Stimulated activated naive CD8-positive, alpha-beta T cell treated with anti-CD3 and anti-CD28 coated beads, Interleukin-15, Interleukin-2, amounts not matched to agents 100 ng/mL and 50 ng/mL, for 24 hours (primary cell): ENCODE measurements around the gene NR2F1-AS1.

Source experiments
- H3K27ac Mint-ChIP-seq: one replicate; pipeline ENCODE4 v1.8.0; 2021; ENCODE audit warnings: mild to moderate bottlenecking, mixed read lengths
- H3K27me3 Mint-ChIP-seq: one replicate; pipeline ENCODE4 v1.8.0; 2021; ENCODE audit warnings: mixed read lengths
- H3K36me3 Mint-ChIP-seq: one replicate; pipeline ENCODE4 v1.8.0; 2021; ENCODE audit warnings: low read depth, mixed read lengths
- H3K4me1 Mint-ChIP-seq: one replicate; pipeline ENCODE4 v1.8.0; 2021; ENCODE audit warnings: low read depth, mixed read lengths
- H3K4me3 Mint-ChIP-seq: one replicate; pipeline ENCODE4 v1.8.0; 2021; ENCODE audit warnings: mild to moderate bottlenecking, mixed read lengths
- H3K9me3 Mint-ChIP-seq: one replicate; pipeline ENCODE4 v1.8.0; 2021; ENCODE audit warnings: mixed read lengths

NR2F1-AS1 gene

DNA sequence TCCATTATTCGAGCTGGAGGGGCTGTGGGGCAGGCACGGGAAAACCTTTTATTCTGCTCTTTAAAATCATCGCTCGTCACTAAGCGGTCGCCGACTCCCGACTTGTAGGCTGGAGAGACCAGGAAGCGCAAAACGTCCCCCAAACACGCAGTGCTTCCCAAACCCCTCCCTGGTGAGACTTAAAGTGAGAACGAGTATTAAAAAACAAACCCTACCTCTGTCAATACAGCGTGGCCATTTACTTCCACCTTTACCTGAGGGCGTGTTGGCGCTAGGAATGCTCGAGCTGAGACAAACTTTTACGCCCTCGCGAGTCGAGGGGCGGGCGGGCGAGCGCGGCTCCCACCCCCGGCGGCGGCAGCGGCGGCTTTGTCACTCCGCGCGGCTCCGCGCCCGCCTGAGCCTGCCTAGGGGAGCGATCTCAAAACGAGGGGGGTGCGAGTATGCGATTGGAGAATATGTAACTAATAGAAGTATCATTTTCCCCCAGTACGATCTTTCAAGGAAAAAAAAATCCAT lies at the start of gene NR2F1-AS1:
Gene NR2F1-AS1, minus strand, starts transcription at position 293 of the 519 bp plus-strand sequence.
- peaks cover 45% of the 10 kb centered on the region for H3K27me3 Mint-ChIP-seq
- peaks cover 20% of the 10 kb centered on the region for H3K4me1 Mint-ChIP-seq
- peak within 1 kb of the TSS; percentile 74 for H3K27ac Mint-ChIP-seq
- no peaks in the 10 kb centered on the region for H3K9me3 Mint-ChIP-seq
- H3K4me3 Mint-ChIP-seq, result peak within 1 kb of the TSS; percentile 85
- no peaks in the 10 kb centered on the region for H3K36me3 Mint-ChIP-seq

DNA sequence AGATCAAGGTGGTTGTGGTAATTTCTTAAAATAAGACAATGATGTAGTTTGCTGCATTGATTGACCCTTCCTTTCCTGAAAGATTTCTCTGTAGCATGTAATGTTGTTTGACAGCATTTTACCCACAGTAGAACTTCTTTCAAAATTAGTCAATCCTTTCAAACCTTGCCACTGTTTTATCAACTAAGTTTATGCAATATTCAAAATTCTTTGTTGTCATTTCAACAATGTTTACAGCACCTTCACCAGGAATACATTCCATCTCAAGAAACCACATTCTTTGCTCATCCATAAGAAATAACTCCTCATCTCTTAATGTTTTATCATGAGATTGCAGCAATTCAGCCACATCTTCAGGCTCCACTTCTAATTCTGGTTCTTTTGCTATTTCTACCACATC lies 45.8 kb upstream of the NR2F1-AS1 start:
- H3K9me3 Mint-ChIP-seq, result no peaks in the 10 kb centered on the region
- peaks cover 8% of the 10 kb centered on the region for H3K27me3 Mint-ChIP-seq
- no peak overlapping the region for H3K27ac Mint-ChIP-seq
- H3K36me3 Mint-ChIP-seq, result no peaks in the 10 kb centered on the region
- H3K4me3 Mint-ChIP-seq, result no peak overlapping the region
- peaks cover 9% of the 10 kb centered on the region for H3K4me1 Mint-ChIP-seq

- no peak overlapping the region for H3K27ac Mint-ChIP-seq
- no peaks in the 10 kb centered on the region for H3K9me3 Mint-ChIP-seq
- H3K27me3 Mint-ChIP-seq, result peaks cover 27% of the 10 kb centered on the region
- H3K4me3 Mint-ChIP-seq, result peak overlapping the region; percentile 15
- peaks cover 24% of the 10 kb centered on the region for H3K4me1 Mint-ChIP-seq
- peaks cover 8% of the 10 kb centered on the region for H3K36me3 Mint-ChIP-seq
These were observed 42.1 kb upstream of the NR2F1-AS1 start for GRCh38 chr5:93623153-93623552.

DNA sequence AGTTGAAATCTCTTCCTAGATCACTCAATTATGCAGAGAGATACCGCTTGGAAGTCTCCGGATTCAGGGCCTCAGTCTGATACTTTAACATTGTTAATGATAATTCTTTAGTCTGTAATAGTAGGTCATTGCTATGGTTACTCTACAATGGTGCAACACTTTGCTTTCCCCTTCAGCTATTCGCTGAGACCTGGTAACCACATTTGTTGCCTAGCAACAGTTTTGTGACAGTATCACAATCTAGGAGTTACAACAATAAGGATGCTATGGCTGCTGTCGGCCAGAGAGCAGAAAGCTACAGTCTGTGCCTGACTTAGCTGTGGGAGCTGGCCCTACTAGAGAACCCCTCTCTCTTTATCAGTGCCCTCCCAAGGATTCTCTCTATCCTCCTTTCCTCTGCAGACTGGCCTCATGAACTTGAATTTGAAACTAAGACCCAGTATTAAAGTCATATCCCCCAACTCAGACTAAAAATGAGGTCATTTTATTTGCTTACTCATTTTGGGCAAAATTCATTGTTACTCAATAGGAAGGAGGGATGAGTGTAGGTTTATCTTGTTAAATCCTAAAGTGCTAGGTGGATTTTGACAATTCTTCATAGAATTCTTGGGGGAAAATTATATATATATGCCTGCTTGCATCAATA lies 41.3 kb upstream of the NR2F1-AS1 start:
- H3K27ac Mint-ChIP-seq, result no peak overlapping the region
- H3K4me1 Mint-ChIP-seq, result peaks cover 24% of the 10 kb centered on the region
- peaks cover 8% of the 10 kb centered on the region for H3K36me3 Mint-ChIP-seq
- peaks cover 27% of the 10 kb centered on the region for H3K27me3 Mint-ChIP-seq
- peak overlapping the region; percentile 56 for H3K4me3 Mint-ChIP-seq
- no peaks in the 10 kb centered on the region for H3K9me3 Mint-ChIP-seq

GRCh38 chr5:93621327-93621798 lies 40.3 kb upstream of the NR2F1-AS1 start:
- H3K27me3 Mint-ChIP-seq, result peaks cover 33% of the 10 kb centered on the region
- H3K27ac Mint-ChIP-seq, result no peak overlapping the region
- peaks cover 8% of the 10 kb centered on the region for H3K36me3 Mint-ChIP-seq
- peaks cover 24% of the 10 kb centered on the region for H3K4me1 Mint-ChIP-seq
- H3K4me3 Mint-ChIP-seq, result peak overlapping the region; percentile 56
- H3K9me3 Mint-ChIP-seq, result no peaks in the 10 kb centered on the region

GRCh38 chr5:93620487-93621326 lies 39.7 kb upstream of the NR2F1-AS1 start:
- Mint-ChIP-seq H3K36me3 (peaks cover 8% of the 10 kb centered on the region), H3K27ac (peak overlapping the region; percentile 77), H3K4me1 (peaks cover 24% of the 10 kb centered on the region), H3K4me3 (peak overlapping the region; percentile 90), H3K27me3 (peaks cover 40% of the 10 kb centered on the region), H3K9me3 (no peaks in the 10 kb centered on the region)

DNA sequence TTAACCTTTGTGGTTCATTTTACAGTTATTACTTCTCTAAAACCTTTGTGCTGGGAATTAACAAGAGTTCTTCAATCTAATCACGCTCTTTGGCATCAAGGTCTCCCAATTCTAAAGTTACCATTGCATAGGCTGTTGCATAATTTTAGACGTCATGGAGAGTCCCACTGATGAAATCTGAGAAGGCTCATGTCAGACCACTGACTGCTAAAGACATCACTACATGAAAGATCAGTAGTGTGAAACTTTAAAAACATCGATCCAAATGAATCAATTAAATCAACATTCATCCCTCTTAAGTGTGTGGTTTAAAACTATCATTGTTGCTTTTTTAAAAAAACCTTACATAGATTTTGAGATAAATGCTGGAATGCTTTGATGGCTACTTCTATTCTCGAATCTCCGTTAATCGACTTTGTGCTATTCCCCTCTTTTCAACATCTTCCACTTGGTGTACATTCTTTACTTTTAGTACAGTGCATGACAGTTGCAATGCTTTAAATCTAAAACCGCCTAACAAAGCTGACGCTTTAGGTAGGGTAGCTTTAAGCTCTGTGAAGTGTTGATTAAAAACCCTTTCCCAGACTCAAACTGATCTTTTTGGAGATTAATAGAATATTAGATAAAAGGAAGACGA lies 35.6 kb upstream of the NR2F1-AS1 start:
- H3K36me3 Mint-ChIP-seq, result peaks cover 8% of the 10 kb centered on the region
- H3K9me3 Mint-ChIP-seq, result peaks cover 1% of the 10 kb centered on the region
- H3K4me1 Mint-ChIP-seq, result peaks cover 14% of the 10 kb centered on the region
- H3K27ac Mint-ChIP-seq, result no peak overlapping the region
- H3K27me3 Mint-ChIP-seq, result peaks cover 70% of the 10 kb centered on the region
- no peak overlapping the region for H3K4me3 Mint-ChIP-seq

- Mint-ChIP-seq H3K9me3 (peaks cover 9% of the 10 kb centered on the region), H3K36me3 (peaks cover 5% of the 10 kb centered on the region), H3K4me3 (no peak overlapping the region), H3K27ac (no peak overlapping the region), H3K4me1 (peaks cover 6% of the 10 kb centered on the region), H3K27me3 (peaks cover 88% of the 10 kb centered on the region)
These were observed 31.8 kb upstream of the NR2F1-AS1 start for GRCh38 chr5:93612855-93613243.

GRCh38 chr5:93611976-93612854 lies 31.2 kb upstream of the NR2F1-AS1 start:
- H3K27me3 Mint-ChIP-seq, result peaks cover 94% of the 10 kb centered on the region
- H3K27ac Mint-ChIP-seq, result no peak overlapping the region
- no peak overlapping the region for H3K4me3 Mint-ChIP-seq
- H3K9me3 Mint-ChIP-seq, result peaks cover 9% of the 10 kb centered on the region
- peaks cover 12% of the 10 kb centered on the region for H3K4me1 Mint-ChIP-seq
- peaks cover 5% of the 10 kb centered on the region for H3K36me3 Mint-ChIP-seq

- H3K27me3 Mint-ChIP-seq, result peaks cover 96% of the 10 kb centered on the region
- peaks cover 12% of the 10 kb centered on the region for H3K4me1 Mint-ChIP-seq
- H3K4me3 Mint-ChIP-seq, result no peak overlapping the region
- H3K27ac Mint-ChIP-seq, result no peak overlapping the region
- H3K36me3 Mint-ChIP-seq, result peaks cover 5% of the 10 kb centered on the region
- peaks cover 9% of the 10 kb centered on the region for H3K9me3 Mint-ChIP-seq
These were observed 30.4 kb upstream of the NR2F1-AS1 start for GRCh38 chr5:93611273-93611975.

DNA sequence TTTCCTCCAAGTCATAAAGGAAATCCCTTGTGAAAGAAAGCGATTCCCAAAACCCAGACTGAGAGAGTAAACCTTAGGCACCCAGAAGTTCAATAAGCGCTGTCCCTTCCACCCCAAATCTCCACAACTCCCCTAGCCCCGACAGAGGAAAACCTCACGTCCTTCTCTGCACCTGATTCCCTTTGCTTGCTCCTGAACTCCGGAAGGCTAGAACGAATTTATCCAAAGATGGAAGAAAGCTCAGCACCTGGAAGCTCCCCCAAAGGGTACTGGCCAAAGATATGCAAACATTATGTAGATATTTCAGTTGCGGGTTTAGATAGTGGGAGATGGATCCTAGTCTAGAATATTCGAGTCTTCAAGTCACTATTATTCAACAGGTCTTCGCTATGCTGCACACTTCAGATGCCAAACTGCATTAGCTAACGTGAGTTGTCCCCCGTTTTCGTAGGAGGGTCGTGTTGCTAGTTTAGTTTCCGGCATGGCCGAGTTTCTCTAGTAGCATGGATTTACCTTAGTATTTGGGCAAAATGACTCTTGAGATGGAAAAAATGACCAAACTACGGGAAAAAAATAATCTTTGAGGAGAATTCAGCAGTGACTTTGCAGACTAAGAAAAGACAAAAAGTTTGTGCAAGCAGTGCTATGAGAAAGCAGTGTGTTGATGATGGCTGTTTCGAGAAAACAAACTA lies 29.7 kb upstream of the NR2F1-AS1 start:
- H3K27me3 Mint-ChIP-seq, result peaks cover 96% of the 10 kb centered on the region
- peaks cover 12% of the 10 kb centered on the region for H3K4me1 Mint-ChIP-seq
- no peak overlapping the region for H3K27ac Mint-ChIP-seq
- H3K9me3 Mint-ChIP-seq, result peaks cover 9% of the 10 kb centered on the region
- H3K36me3 Mint-ChIP-seq, result peaks cover 5% of the 10 kb centered on the region
- no peak overlapping the region for H3K4me3 Mint-ChIP-seq

DNA sequence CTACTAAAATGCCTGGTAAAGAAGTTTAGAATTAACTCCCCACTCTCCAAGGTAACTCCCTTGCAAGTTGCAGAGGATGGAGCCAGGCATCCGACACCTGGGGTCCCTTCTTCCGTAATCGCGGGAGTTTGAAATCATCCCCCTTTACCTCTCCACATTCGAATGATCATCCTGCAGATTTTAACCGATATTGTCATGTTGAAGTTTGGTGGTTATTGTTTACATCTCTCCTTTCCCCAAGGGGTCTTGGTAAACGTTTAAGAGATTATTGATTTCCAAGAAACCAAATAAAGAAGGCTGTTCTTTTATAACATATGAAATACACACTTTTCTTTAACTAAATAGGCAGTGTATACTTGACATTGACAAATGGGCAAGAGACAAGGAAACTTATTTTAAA lies 28.7 kb upstream of the NR2F1-AS1 start:
- no peak overlapping the region for H3K4me3 Mint-ChIP-seq
- no peak overlapping the region for H3K27ac Mint-ChIP-seq
- H3K36me3 Mint-ChIP-seq, result peaks cover 5% of the 10 kb centered on the region
- peaks cover 9% of the 10 kb centered on the region for H3K9me3 Mint-ChIP-seq
- peaks cover 15% of the 10 kb centered on the region for H3K4me1 Mint-ChIP-seq
- H3K27me3 Mint-ChIP-seq, result peaks cover 97% of the 10 kb centered on the region

- Mint-ChIP-seq H3K4me3 (no peak overlapping the region), H3K4me1 (peaks cover 20% of the 10 kb centered on the region), H3K36me3 (peaks cover 5% of the 10 kb centered on the region), H3K9me3 (peaks cover 9% of the 10 kb centered on the region), H3K27ac (no peak overlapping the region), H3K27me3 (peaks cover 94% of the 10 kb centered on the region)
These were observed 27.8 kb upstream of the NR2F1-AS1 start for GRCh38 chr5:93608855-93609254.
